ENCODE data around the gene NR1D1.

The NR1D1 gene

GRCh38 chr17:40061609-40062038, 38.8 kb downstream of the NR1D1 start:
- no peak for DNase-seq

GRCh38 chr17:40060887-40061608, 39.3 kb downstream of the NR1D1 start:
- DNase-seq = no peak

- DNase-seq = no peak
Observed at GRCh38 chr17:40059729-40060475, 40.5 kb downstream of the NR1D1 start.

GRCh38 chr17:40058865-40059264, 41.5 kb downstream of the NR1D1 start:
- DNase-seq = no peak

- no peak for DNase-seq
Observed at GRCh38 chr17:40058186-40058784, 42.1 kb downstream of the NR1D1 start.

- DNase-seq = peak in 1 of 2 experiments; percentile 81
Observed at GRCh38 chr17:40056379-40057015, 43.9 kb downstream of the NR1D1 start.

Data from NCI-H446 (cell line).